Activated CD8-positive, alpha-beta memory T cell treated with anti-CD3 and anti-CD28 coated beads, Interleukin-2, amount 50 U/mL, for 48 hours (primary cell): ENCODE results near the gene SH2D3C.

Experiments
- DNase-seq: peaks from one replicate; pipeline ENCODE4 v3.0.0-alpha.2; 2020

Gene SH2D3C

DNA sequence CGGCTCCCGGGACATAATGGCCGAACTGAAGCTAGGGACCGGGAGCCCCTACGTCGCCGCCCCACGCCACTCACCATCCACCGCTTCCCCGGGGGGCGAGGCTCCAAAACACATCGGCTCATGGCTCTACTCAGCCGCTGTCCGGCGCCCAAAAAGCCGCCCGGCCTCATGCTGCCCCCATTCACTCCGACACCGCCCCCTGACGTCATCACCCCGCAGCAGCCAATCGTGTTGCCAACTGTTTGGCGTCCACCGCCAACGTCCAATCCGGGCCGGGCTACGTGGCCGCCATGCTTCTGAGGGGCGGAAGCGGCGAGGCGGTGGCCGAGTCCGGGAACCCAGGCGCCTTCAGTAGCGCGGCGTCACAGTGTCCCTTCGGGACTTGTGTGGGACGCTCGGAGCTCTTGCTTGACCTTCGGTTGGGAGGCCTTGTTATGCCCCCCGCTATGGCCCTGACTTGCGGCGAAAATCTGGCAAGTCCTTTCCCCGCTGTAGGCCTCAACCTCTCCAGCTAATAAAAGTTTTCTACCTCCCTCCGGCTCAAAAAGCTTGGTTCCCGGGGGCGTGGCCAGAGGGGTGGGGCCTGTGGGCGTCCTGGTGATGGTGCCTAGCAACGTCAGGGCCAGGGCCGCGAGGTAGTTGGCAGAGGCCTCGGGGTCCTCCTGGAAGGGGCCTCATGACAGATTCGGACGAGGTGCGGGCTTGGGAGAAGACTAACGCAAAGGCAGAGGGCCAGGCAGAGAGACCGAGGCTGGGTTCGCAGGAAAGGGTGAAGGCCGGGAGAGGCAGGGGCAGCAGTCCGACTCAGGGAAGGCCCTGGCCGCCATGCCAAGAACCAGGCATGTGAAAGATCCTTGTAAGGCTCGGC is 62.8 kb downstream of the SH2D3C start, which contains the start of the genes PTRH1 and TTC16:
TSS of gene PTRH1 (minus strand) at position 194 of the 868 bp plus-strand sequence. CDS start at position 170, 24 bp downstream.
TSS of gene TTC16 (plus strand) at position 610 of the 868 bp plus-strand sequence. CDS start at position 677, 67 bp downstream.
- peak; percentile 99 for DNase-seq

DNA sequence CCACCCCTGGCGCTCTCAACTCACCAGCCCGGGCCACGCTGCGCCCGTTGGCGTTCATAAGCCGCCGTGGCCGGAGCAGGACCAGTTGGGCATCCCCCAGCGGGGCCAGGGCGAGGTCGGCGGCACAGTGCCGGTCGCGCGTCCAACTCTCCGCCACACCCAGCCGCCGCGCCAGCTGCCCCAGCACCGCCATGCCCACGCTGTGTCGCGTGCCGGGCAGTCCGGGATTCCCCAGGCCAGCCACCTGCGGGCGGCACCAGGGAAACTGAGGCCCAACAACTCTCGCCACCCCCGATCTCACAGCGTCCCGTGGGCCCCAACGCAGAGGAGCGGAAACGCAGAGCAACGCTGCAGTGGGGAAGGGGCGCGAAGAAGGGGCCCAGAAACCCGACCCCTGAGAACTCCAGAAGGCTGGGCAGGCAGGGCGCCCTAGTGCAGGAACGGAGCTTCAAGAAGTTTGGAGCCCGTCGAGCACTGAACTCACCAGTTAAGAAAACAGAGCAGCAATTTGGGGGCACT is 63.5 kb downstream of the SH2D3C start:
- DNase-seq: peak; percentile 66

DNA sequence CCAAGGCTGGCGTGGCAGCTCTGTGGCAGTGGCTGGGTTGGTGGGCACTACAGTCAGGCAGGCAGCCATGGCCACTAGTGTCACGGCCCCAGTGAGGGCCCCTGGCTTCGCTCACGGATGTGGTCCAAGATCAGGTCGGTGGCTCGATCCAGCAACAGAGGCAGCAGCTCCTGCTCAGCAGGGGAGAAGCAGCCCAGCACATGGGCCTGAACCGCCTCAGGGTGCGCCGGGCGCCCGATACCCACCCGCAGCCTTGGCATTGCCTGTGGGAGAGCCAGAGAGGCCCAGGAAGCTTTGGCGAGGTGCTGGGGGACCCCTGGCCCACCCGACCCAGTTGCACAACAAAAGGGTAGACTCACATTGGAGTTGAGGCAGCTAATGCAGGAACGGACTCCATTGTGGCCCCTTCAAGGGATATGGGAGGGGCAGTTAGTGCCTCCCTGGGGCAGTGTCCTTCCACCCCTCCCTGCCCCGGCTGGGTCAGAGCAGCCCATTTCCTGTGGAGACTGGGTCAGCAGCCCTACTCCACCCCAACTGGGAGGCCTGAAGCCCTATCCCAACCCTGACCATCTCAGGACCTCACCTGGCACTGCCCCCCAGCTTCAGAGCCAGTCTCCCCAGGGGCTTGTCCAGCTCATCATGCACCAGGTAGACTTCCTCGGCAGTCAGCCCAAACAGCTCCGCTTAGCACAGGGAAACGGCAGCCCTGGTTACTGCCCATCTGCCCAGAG is 64.3 kb downstream of the SH2D3C start:
- no peak for DNase-seq

DNA sequence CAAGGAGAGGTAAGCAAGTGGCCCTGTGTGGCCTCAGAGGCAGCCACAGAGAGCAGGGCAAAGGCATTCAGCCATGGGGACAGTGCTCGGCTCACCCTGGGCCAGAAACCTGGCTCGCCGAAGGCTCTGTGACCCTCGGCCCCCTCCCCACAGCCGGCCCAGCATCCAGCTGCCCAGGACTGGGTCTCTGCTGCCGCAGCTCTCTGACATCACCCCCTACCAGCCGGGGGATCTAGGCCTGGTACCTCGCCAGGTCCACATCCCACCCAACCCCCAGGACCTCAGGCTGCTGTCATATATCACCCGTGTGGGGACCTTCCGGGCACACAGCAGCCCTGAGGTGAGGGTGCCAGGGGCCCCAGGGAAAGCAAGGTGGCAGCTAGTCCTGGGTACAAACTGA is 65.6 kb downstream of the SH2D3C start:
- DNase-seq: no peak

DNA sequence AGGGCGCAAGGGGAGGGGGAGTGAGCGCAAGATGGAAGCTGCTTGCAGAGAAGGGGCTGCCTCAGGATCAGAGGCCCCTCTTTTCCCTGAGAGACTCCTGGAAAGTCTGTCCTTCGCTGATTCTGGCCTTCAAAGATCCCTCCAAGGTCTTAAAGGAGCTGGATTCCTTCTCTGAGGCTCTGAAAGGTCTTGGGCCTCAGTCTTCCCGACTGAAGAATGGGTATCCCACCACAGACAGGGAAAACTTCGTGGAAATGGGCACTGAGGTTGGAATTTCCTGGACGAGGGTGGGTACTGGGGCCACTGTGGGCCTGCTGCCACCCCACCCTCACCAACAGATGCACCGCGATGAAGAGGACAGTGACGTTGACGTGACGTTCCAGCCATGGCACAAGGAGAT is 66.1 kb downstream of the SH2D3C start:
- DNase-seq: no peak

DNA sequence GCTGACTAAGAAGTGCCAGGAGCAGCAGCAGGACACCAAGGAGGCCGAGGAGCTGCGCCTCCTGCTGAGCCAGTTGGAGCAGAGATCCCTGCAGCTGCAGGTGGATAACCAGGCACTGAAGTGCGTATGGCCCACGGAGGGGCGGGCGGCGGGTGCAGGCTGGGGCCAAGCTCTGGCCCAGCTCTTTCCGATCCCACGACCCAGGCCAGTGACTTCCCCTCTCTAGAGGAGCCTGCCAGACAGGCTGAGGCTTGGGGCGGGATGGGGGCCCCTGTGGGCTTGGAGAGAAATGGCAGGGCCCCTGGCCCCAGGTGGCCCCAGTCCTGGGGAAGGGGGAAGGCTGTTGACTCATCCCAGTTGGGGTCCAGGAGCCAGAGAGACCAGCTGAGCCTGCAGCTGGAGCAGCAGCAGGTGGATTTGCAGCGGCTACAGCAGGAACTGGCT is 66.6 kb downstream of the SH2D3C start:
- no peak for DNase-seq

DNA sequence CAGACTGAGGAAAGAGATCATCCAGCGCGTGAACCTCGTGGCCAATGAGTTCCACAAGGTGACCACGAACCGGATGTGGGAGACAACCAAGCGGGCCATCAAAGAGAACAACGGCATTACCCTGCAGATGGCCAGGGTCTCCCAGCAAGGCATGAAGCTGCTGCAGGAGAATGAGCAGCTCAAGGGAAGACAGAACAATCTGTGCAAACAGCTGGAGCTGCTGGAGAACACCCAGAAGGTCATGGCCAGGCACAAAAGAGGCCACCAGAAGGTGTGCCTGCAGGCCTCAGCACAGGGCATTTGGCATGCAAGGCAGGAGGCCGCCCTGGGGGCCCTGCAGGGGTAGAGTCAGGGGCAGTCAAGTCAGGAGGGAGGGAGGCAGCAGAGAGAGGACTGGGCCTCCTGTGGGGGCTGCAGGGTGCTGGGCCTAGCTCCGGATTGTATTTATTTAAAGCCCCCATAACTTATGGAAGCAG is 67.2 kb downstream of the SH2D3C start:
- DNase-seq: no peak

DNA sequence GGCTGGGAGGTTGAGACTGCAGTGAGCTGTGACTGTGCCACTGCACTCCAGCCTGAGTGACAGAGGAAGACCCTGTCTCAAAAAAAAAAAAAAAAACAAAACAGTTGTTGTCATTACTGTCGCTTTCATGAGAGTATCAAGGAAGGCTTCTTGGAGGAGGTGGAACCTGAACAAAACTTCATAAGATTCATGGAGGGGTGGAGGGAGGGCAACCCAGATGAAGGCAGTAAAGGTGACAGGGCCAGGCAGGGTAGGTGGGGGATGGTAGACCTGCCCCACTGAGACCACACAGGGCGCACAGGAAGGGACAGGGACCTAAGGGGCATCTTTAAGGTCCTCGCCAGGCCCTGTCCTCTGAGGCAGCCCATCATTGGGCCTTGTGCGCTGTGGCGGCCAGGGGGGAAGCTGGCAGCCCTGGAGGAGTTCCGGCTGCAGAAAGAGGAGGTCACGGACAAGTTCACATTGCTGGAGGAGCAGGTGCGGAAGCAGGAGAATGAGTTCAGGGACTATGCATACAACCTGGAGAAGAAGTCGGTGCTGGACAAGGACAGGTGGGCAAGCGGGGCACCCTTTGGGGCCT is 68.2 kb downstream of the SH2D3C start:
- DNase-seq: no peak

DNA sequence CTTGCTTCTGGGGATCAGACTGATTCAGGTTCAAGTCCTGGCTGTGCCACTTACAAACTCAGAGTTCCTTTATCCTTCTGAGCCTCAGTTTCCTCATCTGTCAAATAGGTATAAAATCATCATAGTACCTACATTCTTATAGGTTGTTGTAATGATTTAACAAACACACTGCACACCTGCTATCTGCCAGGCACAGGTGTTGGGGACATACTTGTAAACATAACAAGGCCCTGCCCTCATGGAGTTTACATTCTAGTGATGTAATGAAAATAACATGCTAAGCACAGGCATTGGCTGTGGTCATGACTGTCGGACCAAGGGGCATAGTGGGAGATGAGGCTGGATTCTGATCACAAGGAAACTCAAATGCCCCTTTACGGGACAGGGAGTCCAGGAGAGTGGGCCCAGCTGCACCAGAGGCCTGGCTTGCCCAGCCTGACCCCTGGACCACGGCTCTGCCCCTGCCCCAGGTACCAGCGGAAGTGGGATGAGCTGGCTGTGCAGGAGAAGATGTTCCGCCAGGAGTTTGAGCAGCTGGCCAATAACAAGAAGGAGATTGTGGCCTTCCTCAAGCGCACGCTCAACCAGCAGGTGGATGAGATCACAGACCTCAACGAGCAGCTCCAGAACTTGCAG is 69.4 kb downstream of the SH2D3C start:
- DNase-seq: no peak

DNA sequence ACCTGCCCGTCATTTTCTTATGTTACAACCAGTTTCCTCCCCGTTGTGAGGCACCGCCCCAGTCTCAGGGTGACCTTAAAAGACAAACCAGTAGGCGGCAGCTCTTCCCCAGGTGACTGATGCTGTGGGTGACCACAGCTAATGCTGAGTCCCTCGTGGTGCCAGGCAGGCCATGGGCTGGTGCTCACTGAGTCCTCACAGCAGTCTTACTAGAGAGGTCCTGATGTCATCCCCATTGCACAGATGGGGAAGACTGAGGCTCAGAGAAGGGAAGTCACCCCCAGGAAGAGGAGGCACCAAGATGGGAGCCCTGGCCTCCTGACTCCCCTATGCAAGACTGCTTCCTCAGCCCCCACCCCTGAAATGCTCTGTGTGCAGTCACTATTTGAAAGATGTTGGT is 70.7 kb downstream of the SH2D3C start:
- DNase-seq: no peak

DNA sequence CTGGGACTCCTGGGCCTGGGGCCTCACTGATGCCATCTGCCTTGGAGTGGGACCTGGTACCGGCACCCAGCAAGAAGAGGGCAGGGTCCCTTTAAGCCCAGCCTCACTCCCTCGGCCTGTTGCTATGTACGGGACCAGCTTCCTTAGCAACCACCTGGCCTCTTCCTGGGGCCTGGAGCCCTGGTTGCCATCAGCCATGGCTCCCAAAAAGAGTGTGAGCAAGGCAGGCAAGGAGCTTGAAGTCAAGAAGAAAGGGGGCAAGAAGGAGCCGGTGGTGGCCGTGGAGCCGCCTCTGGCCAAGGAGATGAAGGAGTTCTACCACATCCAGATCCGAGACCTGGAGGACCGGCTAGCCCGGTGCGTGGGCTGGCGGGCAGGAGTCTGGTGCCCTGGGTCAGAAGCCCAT is 71.6 kb downstream of the SH2D3C start, which contains the start of gene CFAP157:
TSS of gene CFAP157 (plus strand) at position 153 of the 406 bp plus-strand sequence. CDS start at position 197, 44 bp downstream.
- no peak for DNase-seq

DNA sequence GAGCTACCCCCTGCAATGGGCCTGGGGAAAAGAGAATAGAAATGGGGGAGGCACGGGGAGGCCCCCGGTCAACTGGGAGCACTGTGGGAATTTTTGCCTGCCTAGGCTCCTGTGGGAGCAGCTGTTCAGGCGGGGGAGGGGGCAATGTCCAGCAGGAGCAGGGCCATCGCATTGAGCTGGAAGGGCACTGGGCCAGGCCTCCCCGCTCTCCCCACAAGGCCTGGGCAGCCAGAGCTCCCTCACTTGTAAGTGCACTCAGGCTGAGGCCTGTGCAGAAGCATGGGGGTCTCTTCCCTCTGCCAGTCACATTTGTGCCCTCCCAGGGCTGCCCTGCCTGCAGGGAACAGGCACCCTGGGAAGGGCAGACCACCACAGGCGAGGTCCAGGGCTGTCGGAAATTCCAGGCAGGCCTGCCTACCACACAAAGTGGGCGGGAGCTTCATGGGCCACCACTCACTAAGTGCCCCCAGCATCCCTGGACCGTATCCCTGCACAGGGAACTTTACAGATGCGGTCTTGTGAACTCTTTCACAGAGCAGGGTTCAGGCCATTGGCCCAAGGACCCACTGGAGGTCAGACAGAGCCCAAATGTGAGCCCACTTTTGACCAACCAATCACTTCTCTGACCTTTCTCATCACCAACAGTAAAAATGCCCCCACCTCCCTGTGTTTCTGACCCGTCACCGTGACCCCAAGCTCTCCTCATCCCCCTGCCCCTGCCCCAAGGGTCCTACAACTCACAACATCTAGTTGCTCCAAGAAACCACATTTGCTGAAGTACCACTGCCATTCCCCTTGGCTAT is 72.7 kb downstream of the SH2D3C start:
- DNase-seq: no peak

DNA sequence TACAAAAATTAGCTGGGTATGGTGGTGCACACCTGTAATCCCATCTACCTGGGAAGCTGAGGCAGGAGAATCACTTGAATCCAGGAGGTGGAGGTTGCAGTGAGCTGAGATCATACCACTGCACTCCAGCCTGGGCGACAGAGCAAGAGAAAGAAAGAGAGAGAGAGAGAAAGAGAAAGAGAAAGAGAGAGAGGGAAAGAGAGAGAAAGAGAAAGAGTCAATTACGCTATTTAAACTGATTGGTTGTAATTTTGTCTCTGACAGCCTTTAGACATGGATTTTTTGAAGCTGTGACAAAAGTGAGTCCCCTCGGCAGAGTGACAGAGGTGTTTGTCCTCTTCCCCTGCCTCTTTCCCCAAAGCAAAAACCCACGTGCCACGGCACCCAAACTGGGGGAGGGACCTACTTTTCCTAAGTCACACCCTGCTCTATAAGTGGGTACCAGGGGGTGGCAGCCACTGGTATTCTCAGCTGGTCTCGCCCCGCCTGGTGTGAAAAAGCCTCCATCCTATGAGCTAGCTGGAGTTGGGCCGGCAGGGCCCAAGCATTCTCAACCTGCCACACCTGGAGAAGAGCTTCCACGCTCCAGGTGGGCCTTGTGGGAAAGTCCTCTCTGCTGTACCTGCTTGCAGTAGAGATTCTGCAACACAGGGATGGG is 75.0 kb downstream of the SH2D3C start:
- no peak for DNase-seq

DNA sequence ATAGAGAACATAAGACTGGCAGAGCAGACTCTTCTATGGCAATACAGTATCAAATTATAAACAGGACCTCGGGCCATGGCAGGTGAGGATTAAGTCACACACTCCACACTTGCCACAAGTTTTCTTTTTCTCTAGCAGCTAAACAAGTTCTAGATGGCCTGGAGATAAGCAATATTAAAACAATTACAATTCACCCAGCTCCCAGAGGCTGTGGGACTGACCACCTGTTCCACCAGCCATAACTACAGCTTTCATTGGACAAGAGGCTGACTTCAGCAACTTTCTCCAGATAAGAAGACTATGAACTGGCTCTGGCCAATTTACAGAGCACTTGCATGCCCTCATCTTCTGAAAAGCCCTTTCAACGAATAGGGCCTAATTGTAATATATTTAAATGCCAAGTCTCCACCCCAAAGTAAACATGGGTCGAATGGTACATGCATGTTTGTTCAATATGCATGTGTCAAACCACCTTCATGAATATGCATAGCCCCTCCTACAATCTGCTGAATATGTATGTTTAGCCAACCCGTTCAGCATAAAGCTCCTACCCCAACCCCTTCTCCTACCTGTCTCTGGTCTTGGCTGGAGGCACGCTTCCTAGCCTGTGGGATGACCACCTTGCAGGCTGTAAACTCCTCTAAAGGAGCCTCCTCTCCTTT is 77.7 kb downstream of the SH2D3C start:
- no peak for DNase-seq

DNA sequence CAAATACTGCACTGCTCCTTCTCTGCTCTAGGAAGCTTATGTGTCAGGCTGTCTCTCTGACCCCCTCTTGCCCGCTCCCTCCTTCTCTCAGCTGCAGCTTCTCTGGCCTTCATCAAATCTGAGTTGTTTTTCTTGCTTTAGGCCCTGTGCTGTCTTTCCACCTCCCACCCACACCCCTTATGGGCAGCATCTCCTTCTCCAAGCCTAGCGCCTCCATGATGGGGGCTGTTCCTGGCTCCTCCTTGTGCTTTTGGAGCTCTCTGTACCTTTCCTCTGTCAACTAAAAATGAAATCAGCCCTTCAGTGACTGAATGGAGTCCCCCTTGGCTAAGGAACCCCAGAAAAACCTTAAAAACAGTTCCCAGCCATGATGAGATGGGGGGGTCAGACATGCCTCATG is 78.3 kb downstream of the SH2D3C start:
- no peak for DNase-seq

DNA sequence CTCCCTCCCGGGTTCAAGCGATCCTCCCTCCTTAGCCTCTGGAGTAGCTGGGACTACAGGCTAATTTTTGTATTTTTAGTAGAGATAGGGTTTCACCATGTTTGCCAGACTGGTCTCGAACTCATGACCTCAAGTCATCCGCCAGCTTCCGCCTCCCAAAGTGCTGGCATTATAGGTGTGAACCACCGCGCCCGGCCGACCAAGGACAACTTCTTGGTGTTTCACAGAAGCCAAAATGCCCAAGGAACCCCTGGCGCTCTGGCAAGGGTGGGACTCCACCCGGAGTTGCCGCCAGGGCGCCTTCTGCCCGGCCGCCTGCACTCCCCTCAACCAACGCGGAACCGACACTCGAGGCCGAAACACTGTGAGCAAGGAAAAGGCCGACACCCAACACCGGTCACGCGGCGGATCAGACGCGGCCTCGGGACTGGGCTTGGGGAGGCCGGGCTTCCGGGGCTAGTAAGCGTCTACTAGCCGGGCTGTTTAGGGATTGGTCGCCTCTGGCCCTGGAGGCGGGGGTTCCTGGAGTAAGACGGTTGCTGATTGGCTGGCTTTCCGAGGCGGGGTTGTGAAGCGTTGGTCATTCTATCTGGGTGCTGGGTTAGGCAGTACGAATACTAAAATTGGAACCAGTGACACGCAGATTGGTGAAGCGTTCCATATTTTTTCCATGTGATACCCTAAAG is 79.3 kb downstream of the SH2D3C start:
- DNase-seq: peak; percentile 90

DNA sequence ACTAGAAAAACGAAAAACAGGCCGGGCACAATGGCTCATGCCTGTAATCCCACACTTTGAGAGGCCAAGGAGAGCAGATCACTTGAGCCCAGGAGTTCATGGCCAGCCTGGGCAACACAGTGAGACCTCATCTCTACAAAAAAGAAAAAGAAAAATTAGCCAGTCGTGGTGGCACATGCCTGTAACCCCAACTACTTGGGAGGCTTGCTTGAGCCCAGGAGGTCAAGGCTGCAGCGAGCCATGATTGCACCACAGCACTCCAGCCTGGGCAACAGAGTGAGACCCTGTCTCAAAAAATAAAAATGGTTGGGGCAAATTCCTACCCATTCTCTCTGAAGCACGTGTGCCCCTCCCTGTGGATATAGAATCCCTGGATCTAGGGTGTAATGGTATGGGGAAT is 80.1 kb downstream of the SH2D3C start:
- DNase-seq: no peak

DNA sequence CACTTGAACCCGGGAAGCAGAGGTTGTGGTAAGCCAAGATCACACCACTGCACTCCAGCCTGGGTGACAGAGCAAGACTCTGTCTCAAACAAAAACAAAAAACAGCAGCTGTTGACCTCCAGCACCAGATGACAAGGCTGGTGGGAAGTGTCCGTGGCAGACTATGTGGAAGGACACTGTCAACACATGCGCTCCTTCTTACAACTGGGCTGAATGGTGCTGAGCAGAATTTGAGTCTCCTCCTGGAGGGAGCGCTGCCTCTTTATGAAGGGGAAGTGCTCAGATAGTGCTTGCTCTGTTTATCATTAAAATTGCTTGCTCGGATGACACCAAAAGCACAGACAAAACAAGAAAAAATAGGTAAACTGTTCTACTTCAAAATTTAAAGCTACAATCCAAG is 80.9 kb downstream of the SH2D3C start:
- no peak for DNase-seq

DNA sequence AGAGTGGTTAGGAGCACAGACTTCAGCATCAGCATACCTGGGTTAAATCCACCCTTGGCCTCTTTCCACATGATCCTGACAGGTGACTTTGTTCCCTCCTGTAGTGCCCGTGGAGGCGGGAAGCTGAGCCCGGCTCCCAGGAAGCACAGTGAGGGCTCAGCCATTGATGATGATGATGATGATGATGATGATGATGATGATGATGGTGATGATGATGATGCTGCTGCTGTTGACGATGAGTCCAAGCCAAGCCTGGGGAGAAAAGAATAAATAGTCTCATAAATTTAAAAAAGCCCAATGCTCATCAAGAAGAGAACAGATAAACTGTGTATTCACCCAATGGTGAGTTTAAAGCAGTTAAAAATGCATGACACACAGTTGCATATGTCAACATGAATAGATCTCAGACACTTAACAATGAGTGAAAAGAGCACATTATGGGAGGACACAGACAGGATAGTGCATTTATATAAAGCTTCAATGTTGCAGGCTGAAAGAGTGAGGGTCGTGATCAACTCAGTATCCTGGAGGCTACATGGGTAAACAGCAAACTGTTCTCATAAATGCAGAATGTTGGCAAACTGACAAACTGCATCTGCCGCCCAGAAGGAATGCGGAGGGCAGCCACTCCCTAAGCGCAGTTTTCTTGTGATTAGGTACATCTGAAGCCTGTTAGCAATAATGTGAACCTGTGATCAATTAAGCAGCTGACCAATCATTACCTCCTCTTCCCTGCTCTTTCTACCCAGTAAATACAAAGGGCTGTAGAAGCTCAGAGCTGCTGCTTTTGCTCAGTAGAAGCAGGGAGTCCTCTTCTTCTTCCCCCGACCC is 83.4 kb downstream of the SH2D3C start:
- no peak for DNase-seq
